ENCODE measurements around the gene UBAP1.
"Not testable (repeated sequence)": the region's sequence is repeated elsewhere in the genome, so short reads cannot be mapped to it uniquely, and the experiment has no call there.

UBAP1 gene

GRCh38 chr9:34179213-34180136, 632 bp downstream of the UBAP1 start:
- peak; percentile 73 for DNase-seq

GRCh38 chr9:34185778-34186551, 7.1 kb downstream of the UBAP1 start:
- DNase-seq, result no peak

- DNase-seq, result no peak
Observed at GRCh38 chr9:34187891-34188240, 9.0 kb downstream of the UBAP1 start.

GRCh38 chr9:34190996-34191892, 12.4 kb downstream of the UBAP1 start:
- DNase-seq, result peak; percentile 29

GRCh38 chr9:34195143-34195542, 16.3 kb downstream of the UBAP1 start:
- no peak for DNase-seq

GRCh38 chr9:34197286-34197685, 18.4 kb downstream of the UBAP1 start:
- DNase-seq, result not testable (repeated sequence)

- DNase-seq, result no peak
Observed at GRCh38 chr9:34197756-34198711, 19.2 kb downstream of the UBAP1 start.

- no peak for DNase-seq
Observed at GRCh38 chr9:34200092-34200491, 21.2 kb downstream of the UBAP1 start.

- DNase-seq, result no peak
Observed at GRCh38 chr9:34203275-34203991, 24.6 kb downstream of the UBAP1 start.

GRCh38 chr9:34203992-34204635, 25.3 kb downstream of the UBAP1 start:
- no peak for DNase-seq

GRCh38 chr9:34205102-34205501, 26.3 kb downstream of the UBAP1 start:
- no peak for DNase-seq

- DNase-seq, result no peak
Observed at GRCh38 chr9:34206561-34206960, 27.7 kb downstream of the UBAP1 start.

GRCh38 chr9:34211395-34211794, 32.6 kb downstream of the UBAP1 start:
- no peak for DNase-seq

- not testable (repeated sequence) for DNase-seq
Observed at GRCh38 chr9:34214354-34215000, 35.6 kb downstream of the UBAP1 start.

GRCh38 chr9:34216325-34216724, 37.5 kb downstream of the UBAP1 start:
- no peak for DNase-seq

- DNase-seq, result not testable (repeated sequence)
Observed at GRCh38 chr9:34217015-34217414, 38.2 kb downstream of the UBAP1 start.

GRCh38 chr9:34218446-34218845, 39.6 kb downstream of the UBAP1 start:
- no peak for DNase-seq

- no peak for DNase-seq
Observed at GRCh38 chr9:34219421-34219820, 40.6 kb downstream of the UBAP1 start.

GRCh38 chr9:34220218-34220617, 41.4 kb downstream of the UBAP1 start:
- no peak for DNase-seq

GRCh38 chr9:34224349-34224748, 45.5 kb downstream of the UBAP1 start:
- no peak for DNase-seq
